HG02852 (cell line): ENCODE data around the gene TAS1R1.
A peak's percentile ranks its signal among the peaks of the same experiment; 100 is the strongest.

Source experiments
- ATAC-seq: cut with Tn5 transposase; IDR thresholded peaks from one replicate; pipeline ENCODE4 v1.9.1; 2021; ENCODE audit warnings: mild to moderate bottlenecking, moderate library complexity; ENCODE audit not compliant: unreplicated experiment

Gene TAS1R1

GRCh38 chr1:6570100-6570499 is 15.0 kb downstream of the TAS1R1 start:
- ATAC-seq: no peak

- ATAC-seq: no peak
Observed at GRCh38 chr1:6570987-6571386, 15.9 kb downstream of the TAS1R1 start.

- no peak for ATAC-seq
Observed at GRCh38 chr1:6572653-6573383, 17.7 kb downstream of the TAS1R1 start.

- ATAC-seq: no peak
Observed at GRCh38 chr1:6574025-6574620, 19.0 kb downstream of the TAS1R1 start.

- no peak for ATAC-seq
Observed at GRCh38 chr1:6574818-6575217, 19.7 kb downstream of the TAS1R1 start.

GRCh38 chr1:6577831-6578525 is 22.9 kb downstream of the TAS1R1 start:
- ATAC-seq: no peak

- ATAC-seq: no peak
Observed at GRCh38 chr1:6578624-6579373, 23.7 kb downstream of the TAS1R1 start.

GRCh38 chr1:6579374-6580118 is 24.4 kb downstream of the TAS1R1 start, which contains the start of gene ZBTB48:
Gene ZBTB48, plus strand, starts transcription at chr1:6579994. Its CDS starts 616 bp downstream, at chr1:6580610.
- peak; percentile 97 for ATAC-seq

- peak; percentile 22 for ATAC-seq
Observed at GRCh38 chr1:6580119-6580592, 25.0 kb downstream of the TAS1R1 start.

GRCh38 chr1:6580593-6581409 is 25.7 kb downstream of the TAS1R1 start:
- no peak for ATAC-seq

GRCh38 chr1:6581561-6582305 is 26.6 kb downstream of the TAS1R1 start:
- no peak for ATAC-seq

GRCh38 chr1:6582370-6582769 is 27.3 kb downstream of the TAS1R1 start:
- no peak for ATAC-seq

- ATAC-seq: no peak
Observed at GRCh38 chr1:6584126-6585080, 29.3 kb downstream of the TAS1R1 start.

- no peak for ATAC-seq
Observed at GRCh38 chr1:6585081-6585722, 30.1 kb downstream of the TAS1R1 start.

- no peak for ATAC-seq
Observed at GRCh38 chr1:6585841-6586240, 30.7 kb downstream of the TAS1R1 start.

GRCh38 chr1:6586404-6586816 is 31.3 kb downstream of the TAS1R1 start:
- no peak for ATAC-seq
